HEK293 (cell line): ENCODE results near the gene PP2D1.

Source experiments
- CTCF ChIA-PET: fragments of 350-600 bp; formaldehyde crosslinking; extraction: SDS; loops from one replicate; lab custom pipeline; 2021; ENCODE audit warnings: antibody characterized with exemption; lab: Yijun Ruan, JAX
- POLR2A ChIA-PET: fragments of 300-600 bp; formaldehyde crosslinking; extraction: SDS; loops from one replicate; lab custom pipeline; 2020; ENCODE audit warnings: antibody characterized with exemption, inconsistent platforms; lab: Yijun Ruan, JAX
- H3K27ac ChIP-seq: fragments of 200-500 bp; sonication (Bioruptor generic); 2 replicates; pipeline ENCODE4 v1.5.1; 2014; ENCODE audit warnings: low read depth, low read length, control low read depth, inconsistent platforms; ENCODE audit errors: extremely low read depth
- H3K36me3 ChIP-seq, 2 experiments: fragments of 200-500 bp in 1 of 2; sonication (Bioruptor generic) in 1 of 2; 1 replicate in 1 of 2; 2 replicates in 1 of 2; pipeline ENCODE4 v1.5.1; 2014 to 2017; ENCODE audit warnings: inconsistent platforms in 2 of 2, low read length in 2 of 2; ENCODE audit not compliant: control insufficient read depth in 2 of 2, insufficient read depth in 1 of 2
- H3K4me1 ChIP-seq: fragments of 200-500 bp; sonication (Bioruptor generic); 2 replicates; pipeline ENCODE4 v1.5.1; 2014; ENCODE audit warnings: mild to moderate bottlenecking, low read length, inconsistent platforms; ENCODE audit not compliant: control insufficient read depth, insufficient read depth
- H3K4me3 ChIP-seq: 2 replicates; pipeline ENCODE4 v1.5.1; 2011; ENCODE audit warnings: low read depth, mild to moderate bottlenecking, control low read depth, low read length, moderate library complexity
- H3K9me3 ChIP-seq: fragments of 200-500 bp; sonication (Bioruptor generic); 2 replicates; pipeline ENCODE4 v1.5.1; 2014; ENCODE audit warnings: low read depth, low read length, inconsistent platforms; ENCODE audit not compliant: control insufficient read depth, insufficient read depth
- KLF9 ChIP-seq: fragments of 450-650 bp; formaldehyde crosslinking; IDR thresholded peaks from 2 replicates; pipeline ENCODE4 v1.5.1; 2016; ENCODE audit warnings: missing biosample characterization, missing genetic modification characterization, low read depth
- OVOL3 ChIP-seq: fragments of 450-650 bp; formaldehyde crosslinking; IDR thresholded peaks from 2 replicates; pipeline ENCODE4 v1.5.1; 2016; ENCODE audit warnings: missing biosample characterization, missing genetic modification characterization
- PBX3 ChIP-seq: sonication (generic); formaldehyde crosslinking; IDR thresholded peaks from 2 replicates; pipeline ENCODE4 v1.8.1; 2022; ENCODE audit warnings: mild to moderate bottlenecking, moderate library complexity, missing genetic modification reagents
- SP2 ChIP-seq: fragments of 450-650 bp; formaldehyde crosslinking; IDR thresholded peaks from 2 replicates; pipeline ENCODE4 v1.5.1; 2016; ENCODE audit warnings: missing biosample characterization, missing genetic modification characterization
- ZBTB44 ChIP-seq: fragments of 450-650 bp; IDR thresholded peaks from 2 replicates; pipeline ENCODE4 v1.5.1; 2018; ENCODE audit warnings: missing biosample characterization, mild to moderate bottlenecking, missing genetic modification characterization
- ZNF112 ChIP-seq: fragments of 450-650 bp; formaldehyde crosslinking; IDR thresholded peaks from 2 replicates; pipeline ENCODE4 v1.5.0; 2017; ENCODE audit warnings: missing biosample characterization, missing genetic modification characterization
- ZNF175 ChIP-seq: fragments of 450-650 bp; formaldehyde crosslinking; IDR thresholded peaks from 2 replicates; pipeline ENCODE4 v1.5.1; 2016; ENCODE audit warnings: missing biosample characterization, missing genetic modification characterization
- ZNF398 ChIP-seq: fragments of 450-650 bp; formaldehyde crosslinking; IDR thresholded peaks from 2 replicates; pipeline ENCODE4 v1.5.1; 2017; ENCODE audit warnings: missing biosample characterization, missing genetic modification characterization
- ZNF555 ChIP-seq: fragments of 450-650 bp; formaldehyde crosslinking; conservative IDR thresholded peaks from 2 replicates; pipeline ENCODE4 v1.5.1; 2017; ENCODE audit warnings: missing biosample characterization, mild to moderate bottlenecking, missing genetic modification characterization, inconsistent platforms
- ZNF629 ChIP-seq: fragments of 450-650 bp; formaldehyde crosslinking; IDR thresholded peaks from 2 replicates; pipeline ENCODE4 v1.5.1; 2017; ENCODE audit warnings: missing biosample characterization, missing genetic modification characterization
- ZNF777 ChIP-seq: fragments of 450-650 bp; formaldehyde crosslinking; IDR thresholded peaks from 2 replicates; pipeline ENCODE4 v1.5.1; 2017; ENCODE audit warnings: missing biosample characterization, missing genetic modification characterization, borderline replicate concordance
- ZNF785 ChIP-seq: fragments of 450-650 bp; formaldehyde crosslinking; IDR thresholded peaks from 2 replicates; pipeline ENCODE4 v1.5.1; 2016; ENCODE audit warnings: missing biosample characterization, missing genetic modification characterization
- ZSCAN18 ChIP-seq: fragments of 450-650 bp; formaldehyde crosslinking; IDR thresholded peaks from 2 replicates; pipeline ENCODE4 v1.5.1; 2016; ENCODE audit warnings: missing biosample characterization, missing genetic modification characterization

Gene PP2D1

GRCh38 chr3:19945969-19946831 is 65.9 kb downstream of the PP2D1 start (continued):
- TF ChIP-seq ZBTB44 = 0 out of 2 replicates have a peak, but pooled peaks have one; percentile 13
- TF ChIP-seq ZNF398 (tag by site-specific recombination) = no peak

- TF ChIP-seq ZNF629 (tag by site-specific recombination) (no peak), KLF9 (tag by site-specific recombination) (no peak), ZNF555 (tag by site-specific recombination) (no peak)
- Histone ChIP-seq H3K36me3 (peaks cover 0 to under 1% of the 10 kb centered on the region in 2 experiments; a peak in 1 of 3 replicates), H3K4me3 (no peak overlapping the region), H3K27ac (no peak overlapping the region), H3K9me3 (no peaks in the 10 kb centered on the region), H3K4me1 (peaks cover 5% of the 10 kb centered on the region; the same call in 1 of the 2 replicates)
- CTCF ChIA-PET = interaction anchor here (0.7 to 1.1 kb wide), 2 partner anchors 17 to 79 kb away, joined by 3 read pairs; no protein-coding TSS in a partner anchor
- POLR2A ChIA-PET = no interaction called here
Observed at GRCh38 chr3:19945534-19945933, 66.5 kb downstream of the PP2D1 start.

- POLR2A ChIA-PET = no interaction called here
- Histone ChIP-seq H3K4me1 (no peaks in the 10 kb centered on the region), H3K36me3 (no peaks in the 10 kb centered on the region), H3K27ac (no peak overlapping the region), H3K4me3 (no peak overlapping the region), H3K9me3 (no peaks in the 10 kb centered on the region)
- CTCF ChIA-PET = no interaction called here
- TF ChIP-seq OVOL3 (no peak), ZNF175 (no peak), ZNF785 (tag by site-specific recombination) (no peak), SP2 (no peak), ZNF777 (tag by site-specific recombination) (no peak), PBX3 (CRISPR knock-in tag) (no peak), ZNF112 (tag by site-specific recombination) (no peak), ZSCAN18 (tag by site-specific recombination) (no peak)
Observed at GRCh38 chr3:19940643-19941042, 71.4 kb downstream of the PP2D1 start.
